Right atrium auricular region (tissue), 2 donors: ENCODE results near the gene PTPRA. TPM values are rescaled to one million over a fixed set of nuclear protein-coding genes. Genes with fewer than 3 reads are reported as not detected.

Experiments used
- DNase-seq: peaks from one replicate; pipeline ENCODE4 v3.0.0-alpha.2; 2019; ENCODE audit warnings: low spot score
- H3K27ac ChIP-seq, 2 donors: fragments of 200-600 bp; sonication (generic); 1 replicate in 1 of 2; 2 replicates in 1 of 2; pipeline ENCODE4 v1.5.1; 2016 to 2019
- H3K27me3 ChIP-seq, 2 donors: fragments of 200-600 bp; sonication (generic); one replicate each; pipeline versions ENCODE4 v1.5.1 to v1.6.0; 2017 to 2019
- H3K36me3 ChIP-seq: fragments of 200-600 bp; sonication (generic); one replicate; pipeline ENCODE4 v1.5.1; 2016
- H3K4me1 ChIP-seq, 2 donors: fragments of 200-600 bp; sonication (generic); one replicate each; pipeline versions ENCODE4 v1.5.1 to v1.6.0; 2017 to 2019
- H3K4me3 ChIP-seq, 2 donors: fragments of 200-600 bp; sonication (generic); 1 replicate in 1 of 2; 2 replicates in 1 of 2; pipeline ENCODE4 v1.5.1; 2017 to 2019; ENCODE audit warnings: mild to moderate bottlenecking in 1 of 2, moderate library complexity in 1 of 2
- H3K9me3 ChIP-seq, 2 donors: fragments of 200-600 bp; sonication (generic); one replicate each; pipeline ENCODE4 v1.5.1; 2019
- total RNA-seq, 2 donors: library from RNA; depleted of rRNA; stranded (reverse); fragments of >200 nt; gene quantifications; one replicate each; pipeline ENCODE4 v1.1.0, GENCODE V29; 2016
- TF ChIP-seq, protein P1 (sequence below), 2 donors: fragments of 200-600 bp; sonication (generic); IDR thresholded peaks; one replicate each; pipeline ENCODE4 v1.5.1; 2019; ENCODE audit warnings: antibody characterized with exemption in 2 of 2

PTPRA gene
- total RNA-seq, 2 donors from 2014 or later: 32.8 to 46.0 TPM

DNA sequence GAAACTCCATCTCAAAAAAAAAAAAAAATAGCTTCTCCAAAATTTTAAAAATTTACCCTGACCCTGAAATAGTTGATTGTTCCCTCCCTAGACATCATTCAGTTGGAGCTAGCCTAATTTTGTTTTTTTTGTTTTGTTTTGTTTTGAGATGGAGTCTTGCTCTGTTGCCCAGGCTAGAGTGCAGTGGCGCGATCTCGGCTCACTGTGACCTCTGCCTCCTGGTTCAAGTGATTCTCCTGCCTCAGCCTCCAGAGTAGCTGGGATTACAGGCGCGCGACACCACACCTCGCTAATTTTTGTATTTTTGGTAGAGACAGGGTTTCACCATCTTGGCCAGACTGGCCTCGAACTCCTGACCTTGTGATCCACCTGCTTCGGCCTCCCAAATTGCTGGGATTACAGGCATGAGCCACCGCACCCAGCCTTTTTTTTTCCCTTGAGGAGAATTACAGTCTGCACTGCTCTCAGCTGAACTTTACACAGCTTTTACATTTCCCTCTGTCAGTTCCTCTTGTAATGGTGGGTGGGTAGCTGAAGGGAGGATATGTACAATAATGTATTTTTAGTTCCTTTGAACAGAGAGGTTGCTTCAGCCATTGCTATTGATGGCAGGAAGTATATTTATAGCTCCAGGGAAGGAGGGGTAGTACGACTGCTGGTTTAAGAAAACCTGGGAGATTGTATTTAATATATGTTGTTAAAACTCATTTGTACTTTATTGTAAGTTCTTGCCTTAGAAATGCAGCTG is 27.7 kb downstream of the PTPRA start:
- TF ChIP-seq, protein P1, sequence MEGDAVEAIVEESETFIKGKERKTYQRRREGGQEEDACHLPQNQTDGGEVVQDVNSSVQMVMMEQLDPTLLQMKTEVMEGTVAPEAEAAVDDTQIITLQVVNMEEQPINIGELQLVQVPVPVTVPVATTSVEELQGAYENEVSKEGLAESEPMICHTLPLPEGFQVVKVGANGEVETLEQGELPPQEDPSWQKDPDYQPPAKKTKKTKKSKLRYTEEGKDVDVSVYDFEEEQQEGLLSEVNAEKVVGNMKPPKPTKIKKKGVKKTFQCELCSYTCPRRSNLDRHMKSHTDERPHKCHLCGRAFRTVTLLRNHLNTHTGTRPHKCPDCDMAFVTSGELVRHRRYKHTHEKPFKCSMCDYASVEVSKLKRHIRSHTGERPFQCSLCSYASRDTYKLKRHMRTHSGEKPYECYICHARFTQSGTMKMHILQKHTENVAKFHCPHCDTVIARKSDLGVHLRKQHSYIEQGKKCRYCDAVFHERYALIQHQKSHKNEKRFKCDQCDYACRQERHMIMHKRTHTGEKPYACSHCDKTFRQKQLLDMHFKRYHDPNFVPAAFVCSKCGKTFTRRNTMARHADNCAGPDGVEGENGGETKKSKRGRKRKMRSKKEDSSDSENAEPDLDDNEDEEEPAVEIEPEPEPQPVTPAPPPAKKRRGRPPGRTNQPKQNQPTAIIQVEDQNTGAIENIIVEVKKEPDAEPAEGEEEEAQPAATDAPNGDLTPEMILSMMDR (IDR thresholded peaks at IDR 0.05): no peak
- no peaks in the 10 kb centered on the region for H3K36me3 ChIP-seq
- H3K27me3 ChIP-seq: no peaks in the 10 kb centered on the region
- no peak overlapping the region for H3K4me3 ChIP-seq
- H3K27ac ChIP-seq: no peak overlapping the region
- H3K9me3 ChIP-seq: peaks cover 0 to 5% of the 10 kb centered on the region in 2 donors
- H3K4me1 ChIP-seq: peaks cover 0 to 8% of the 10 kb centered on the region in 2 donors
- DNase-seq: no peak

- no peaks in the 10 kb centered on the region for H3K27me3 ChIP-seq
- TF ChIP-seq, protein P1 (IDR thresholded peaks at IDR 0.05): no peak
- no peaks in the 10 kb centered on the region for H3K36me3 ChIP-seq
- H3K4me3 ChIP-seq: no peak overlapping the region
- no peak overlapping the region for H3K27ac ChIP-seq
- DNase-seq: no peak
- H3K4me1 ChIP-seq: peaks cover 0 to 8% of the 10 kb centered on the region in 2 donors
- H3K9me3 ChIP-seq: no peaks in the 10 kb centered on the region
Measured at GRCh38 chr20:2902291-2902690, 29.0 kb downstream of the PTPRA start.

DNA sequence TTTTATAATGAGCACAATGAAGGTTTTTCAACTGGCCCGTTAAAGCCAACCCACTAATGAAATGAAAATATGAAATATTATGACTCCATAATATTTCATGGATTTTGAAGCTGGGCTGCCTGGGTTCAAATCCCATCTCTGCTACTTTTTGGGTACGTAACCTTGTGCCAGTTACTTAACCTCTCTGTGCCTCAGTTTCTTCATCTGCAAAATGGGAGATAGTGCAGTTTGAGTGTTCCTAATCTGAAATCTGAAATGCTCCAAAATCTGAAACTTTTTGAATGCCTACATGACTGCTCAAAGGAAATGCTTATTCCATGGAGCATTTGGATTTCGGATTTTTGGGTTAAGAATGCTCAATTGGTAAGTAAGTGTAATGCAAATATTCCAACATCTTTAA is 29.5 kb downstream of the PTPRA start:
- no peaks in the 10 kb centered on the region for H3K36me3 ChIP-seq
- H3K4me1 ChIP-seq: peaks cover 0 to 8% of the 10 kb centered on the region in 2 donors
- H3K27ac ChIP-seq: no peak overlapping the region
- no peaks in the 10 kb centered on the region for H3K27me3 ChIP-seq
- H3K4me3 ChIP-seq: no peak overlapping the region
- no peak for DNase-seq
- no peaks in the 10 kb centered on the region for H3K9me3 ChIP-seq
- TF ChIP-seq, protein P1 (IDR thresholded peaks at IDR 0.05): no peak

- H3K4me1 ChIP-seq: peaks cover 0 to 8% of the 10 kb centered on the region in 2 donors
- no peak overlapping the region for H3K4me3 ChIP-seq
- TF ChIP-seq, protein P1 (IDR thresholded peaks at IDR 0.05): no peak
- H3K9me3 ChIP-seq: no peaks in the 10 kb centered on the region
- no peaks in the 10 kb centered on the region for H3K27me3 ChIP-seq
- no peak overlapping the region for H3K27ac ChIP-seq
- DNase-seq: no peak
- no peaks in the 10 kb centered on the region for H3K36me3 ChIP-seq
Measured at GRCh38 chr20:2903686-2904085, 30.4 kb downstream of the PTPRA start.

GRCh38 chr20:2907519-2907918 is 34.2 kb downstream of the PTPRA start:
- TF ChIP-seq, protein P1 (IDR thresholded peaks at IDR 0.05): no peak
- Histone ChIP-seq H3K36me3 (no peaks in the 10 kb centered on the region), H3K27ac (no peak overlapping the region), H3K9me3 (no peaks in the 10 kb centered on the region), H3K27me3 (no peaks in the 10 kb centered on the region), H3K4me1 (no peaks in the 10 kb centered on the region), H3K4me3 (no peak overlapping the region)
- DNase-seq: no peak

DNA sequence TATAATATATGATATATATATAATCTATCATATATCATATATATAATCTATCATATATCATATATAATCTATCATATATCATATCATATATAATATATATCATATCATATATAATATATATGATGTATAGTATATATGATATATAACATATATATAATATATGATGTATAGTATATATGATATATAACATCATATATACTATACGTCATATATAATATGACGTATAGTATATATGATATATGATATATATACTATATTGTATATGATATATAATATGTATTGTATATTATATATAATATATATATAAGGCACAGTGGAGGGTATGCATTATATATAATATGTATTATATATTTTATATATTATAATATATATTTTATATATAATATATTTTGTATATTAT is 36.7 kb downstream of the PTPRA start:
- TF ChIP-seq, protein P1 (IDR thresholded peaks at IDR 0.05): no peak
- Histone ChIP-seq H3K9me3 (no peaks in the 10 kb centered on the region), H3K36me3 (no peaks in the 10 kb centered on the region), H3K27ac (no peak overlapping the region), H3K4me3 (no peak overlapping the region), H3K27me3 (no peaks in the 10 kb centered on the region), H3K4me1 (no peaks in the 10 kb centered on the region)
- DNase-seq: no peak
